GM12878 (cell line): Measurements from ENCODE around the gene ANAPC15. TPM values are rescaled to one million over a fixed set of nuclear protein-coding genes. Genes with fewer than 3 reads are reported as not detected.

ENCODE experiments used
- ATAC-seq: fragments of 200-7000 bp; cut with Tn5 transposase; 3 replicates; pipeline ENCODE4 v1.9.1; 2020; ENCODE audit warnings: mild to moderate bottlenecking, moderate library complexity
- BruUV-seq: library from RNA; stranded (reverse); fragments of 400-500 nt; replicated peaks from 2 replicates; lab custom pipeline; 2021; lab: Mats Ljungman, UMichigan
- CTCF ChIA-PET: fragments of 300-600 bp; sonication (Branson Sonifier 250); formaldehyde crosslinking; extraction: SDS; loops from one replicate; lab custom pipeline; 2021; ENCODE audit warnings: inconsistent platforms; lab: Yijun Ruan, JAX
- POLR2A ChIA-PET: fragments of 350-600 bp; formaldehyde crosslinking; extraction: SDS; loops from one replicate; lab custom pipeline; 2021; ENCODE audit warnings: inconsistent platforms; lab: Charles Lee
- RAD21 ChIA-PET: fragments of 300-600 bp; sonication (Branson Sonifier 250); formaldehyde crosslinking; loops from one replicate; lab custom pipeline; 2023; ENCODE audit warnings: antibody characterized with exemption; ENCODE audit not compliant: unreplicated experiment; lab: Charles Lee
- SMC1A ChIA-PET: fragments of 300-600 bp; sonication (Branson Sonifier 250); formaldehyde crosslinking; loops from one replicate; lab custom pipeline; 2023; ENCODE audit not compliant: unreplicated experiment, uncharacterized antibody; lab: Charles Lee
- DNase-seq: peaks from one replicate; pipeline ENCODE4 v3.0.0-alpha.2; 2011; ENCODE audit warnings: low read depth, low spot score
- FAIRE-seq: peaks from 3 replicates; lab custom pipeline; 2011; peaks lifted over from hg19 to GRCh38; lab: Jason Lieb, UNC
- H2AFZ ChIP-seq: 2 replicates; pipeline ENCODE4 v1.6.0; 2011; ENCODE audit warnings: low read depth, low read length, control low read depth; ENCODE audit not compliant: control insufficient read depth
- H3K27ac ChIP-seq: 2 replicates; pipeline ENCODE4 v1.5.1; 2011; ENCODE audit warnings: control low read depth; ENCODE audit not compliant: control insufficient read depth, insufficient read depth
- H3K27me3 ChIP-seq, 2 experiments: replicated peaks in 1 of 2; 2 replicates each; pipeline versions ENCODE4 v1.6.0 to v1.6.1; 2011; ENCODE audit warnings: low read length in 1 of 2; ENCODE audit not compliant: control insufficient read depth in 2 of 2, insufficient read depth in 2 of 2
- H3K36me3 ChIP-seq, 2 experiments: 2 replicates each; pipeline ENCODE4 v1.5.1; 2011; ENCODE audit warnings: low read length in 1 of 2; ENCODE audit not compliant: control insufficient read depth in 2 of 2, insufficient read depth in 2 of 2
- H3K4me1 ChIP-seq: 2 replicates; pipeline ENCODE4 v1.6.1; 2011; ENCODE audit warnings: mild to moderate bottlenecking, low read length, moderate library complexity, mixed read lengths; ENCODE audit not compliant: control insufficient read depth, insufficient read depth
- H3K4me2 ChIP-seq: 2 replicates; pipeline ENCODE4 v1.6.0; 2011; ENCODE audit warnings: control low read depth; ENCODE audit not compliant: control insufficient read depth, insufficient read depth
- H3K4me3 ChIP-seq: fragments of 200-600 bp; sonication (generic); 2 replicates; pipeline ENCODE4 v1.5.1; 2016
- H3K79me2 ChIP-seq: 2 replicates; pipeline ENCODE4 v1.6.0; 2011; ENCODE audit warnings: low read length; ENCODE audit not compliant: control insufficient read depth, insufficient read depth
- H3K9ac ChIP-seq: 2 replicates; pipeline ENCODE4 v1.8.0; 2011; ENCODE audit warnings: low read length, control low read depth, mixed read lengths; ENCODE audit not compliant: control insufficient read depth, insufficient read depth
- H3K9me3 ChIP-seq: replicated peaks from 3 replicates; pipeline ENCODE4 v1.5.1; 2011; ENCODE audit warnings: mild to moderate bottlenecking, low read length; ENCODE audit not compliant: control insufficient read depth, insufficient read depth
- H4K20me1 ChIP-seq: 2 replicates; pipeline ENCODE4 v1.6.0; 2011; ENCODE audit not compliant: control insufficient read depth, insufficient read depth
- CBX3 ChIP-seq: fragments of 200-600 bp; sonication (generic); IDR thresholded peaks from 2 replicates; pipeline ENCODE4 v1.6.1; 2016; ENCODE audit warnings: low read depth, borderline replicate concordance
- CEBPB ChIP-seq, 2 experiments: fragments of 150-350 bp in 1 of 2; IDR thresholded peaks; 2 replicates each; pipeline ENCODE4 v1.6.1; 2012 to 2014; ENCODE audit warnings: low read depth in 2 of 2, low read length in 2 of 2, borderline replicate concordance in 1 of 2, inconsistent platforms in 1 of 2
- MYC ChIP-seq: IDR thresholded peaks from 2 replicates; pipeline ENCODE4 v1.6.1; 2011; ENCODE audit warnings: mild to moderate bottlenecking, low read length, moderate library complexity, inconsistent platforms; ENCODE audit not compliant: insufficient read depth, insufficient replicate concordance, insufficient read length, severe bottlenecking
- NFXL1 ChIP-seq: fragments of 450-650 bp; IDR thresholded peaks from 2 replicates; pipeline ENCODE4 v1.6.1; 2017; ENCODE audit warnings: antibody characterized with exemption, mild to moderate bottlenecking, borderline replicate concordance
- PAX5 ChIP-seq: IDR thresholded peaks from 2 replicates; pipeline ENCODE4 v1.6.1; 2011; ENCODE audit warnings: low read depth, low read length, borderline replicate concordance
- PML ChIP-seq: IDR thresholded peaks from 2 replicates; pipeline ENCODE4 v1.6.1; 2012; ENCODE audit warnings: low read length, inconsistent platforms
- RAD21 ChIP-seq: IDR thresholded peaks from 2 replicates; pipeline ENCODE4 v1.6.1; 2011; ENCODE audit warnings: mild to moderate bottlenecking, low read depth, low read length, moderate library complexity; ENCODE audit not compliant: insufficient read depth
- RELA ChIP-seq: fragments of 450-650 bp; IDR thresholded peaks from 2 replicates; pipeline ENCODE4 v1.8.0; 2014; ENCODE audit warnings: borderline replicate concordance; ENCODE audit not compliant: partially characterized antibody
- SIN3A ChIP-seq: IDR thresholded peaks from 2 replicates; pipeline ENCODE4 v1.6.1; 2012; ENCODE audit warnings: low read depth, low read length, improper control_type of control experiment
- SPI1 ChIP-seq: IDR thresholded peaks from 2 replicates; pipeline ENCODE4 v1.6.1; 2011; ENCODE audit warnings: low read depth, mild to moderate bottlenecking, low read length, moderate library complexity, borderline replicate concordance; ENCODE audit not compliant: insufficient read depth
- SREBF2 ChIP-seq: IDR thresholded peaks from 2 replicates; pipeline ENCODE4 v1.6.1; 2012; ENCODE audit warnings: mild to moderate bottlenecking, low read length
- SRF ChIP-seq, 2 experiments: IDR thresholded peaks; 2 replicates each; pipeline ENCODE4 v1.6.1; 2011; ENCODE audit warnings: low read depth in 2 of 2, low read length in 2 of 2, mild to moderate bottlenecking in 1 of 2, moderate library complexity in 1 of 2
- STAT1 ChIP-seq: fragments of 450-650 bp; conservative IDR thresholded peaks from 2 replicates; pipeline ENCODE4 v1.6.1; 2014; ENCODE audit warnings: antibody characterized with exemption, mild to moderate bottlenecking
- STAT3 ChIP-seq: IDR thresholded peaks from 2 replicates; pipeline ENCODE4 v1.6.1; 2011; ENCODE audit warnings: low read depth, low read length, improper control_type of control experiment
- SUPT20H ChIP-seq: IDR thresholded peaks from 2 replicates; pipeline ENCODE4 v1.6.1; 2011; ENCODE audit warnings: low read depth, mild to moderate bottlenecking, low read length, moderate library complexity, borderline replicate concordance; ENCODE audit not compliant: control insufficient read depth
- TCF7 ChIP-seq: IDR thresholded peaks from 2 replicates; pipeline ENCODE4 v1.6.1; 2014; ENCODE audit warnings: antibody characterized with exemption, borderline replicate concordance
- ZZZ3 ChIP-seq: IDR thresholded peaks from 2 replicates; pipeline ENCODE4 v1.6.1; 2011; ENCODE audit warnings: low read depth; ENCODE audit not compliant: control insufficient read depth, insufficient read length
- WGBS: methylation state at CpG from one replicate; pipeline ENCODE4 v1.1.6; 2016; ENCODE audit warnings: low lambda C conversion rate; ENCODE audit not compliant: insufficient replicate concordance, insufficient coverage; ENCODE audit errors: missing lambda C conversion rate; 5-methylcytosine and 5-hydroxymethylcytosine counted together
- in situ Hi-C: fragments of 300-500 bp; cut with MboI; formaldehyde crosslinking; loops from 9 replicates; pipeline ENCODE4 v1.14.3; 2018; ENCODE audit warnings: mixed read lengths
- intact Hi-C: fragments of 100-400 bp; cut with micrococcal nuclease; formaldehyde crosslinking; loops from one replicate; pipeline ENCODE4 v1.14.2; 2022; ENCODE audit not compliant: unreplicated experiment
- polyA plus RNA-seq, 11 experiments: library from polyadenylated mRNA; depleted of rRNA in 4 of 11; unstranded in 6 of 11; stranded (reverse) in 5 of 11; fragments of >200 nt; fragmentation: Nextera tagmentation in 4 of 11; fragmentation: Illumina TruSeq in 1 of 11; extraction: Ambion mirVana in 4 of 11; extraction: Trizol in 1 of 11; gene quantifications; 1 replicate in 1 of 11; 2 replicates in 10 of 11; pipeline versions ENCODE4 v1.2.1 to v1.2.3, GENCODE V29; 2011 to 2016; ENCODE audit warnings: inconsistent platforms in 2 of 11, missing spikeins in 2 of 11, low read depth in 1 of 11
- total RNA-seq, 4 experiments: library from RNA; depleted of rRNA in 3 of 4; stranded (reverse); fragments of >200 nt in 3 of 4; fragmentation: Illumina TruSeq in 1 of 4; extraction: Trizol in 1 of 4; gene quantifications; 2 replicates each; pipeline versions ENCODE4 v1.2.1 to v1.2.3, GENCODE V29; 2013 to 2021
- TF ChIP-seq, protein P1 (sequence below): fragments of 450-650 bp; IDR thresholded peaks from 2 replicates; pipeline ENCODE4 v1.6.1; 2016; ENCODE audit warnings: mild to moderate bottlenecking
- TF ChIP-seq, protein P2 (sequence below): IDR thresholded peaks from 2 replicates; pipeline ENCODE4 v1.6.1; 2012; ENCODE audit warnings: low read depth, low read length, improper control_type of control experiment
- TF ChIP-seq, protein P3 (sequence below): fragments of 450-650 bp; IDR thresholded peaks from 2 replicates; pipeline ENCODE4 v1.6.1; 2017; ENCODE audit warnings: mild to moderate bottlenecking

The ANAPC15 gene
- total and polyA plus RNA-seq, 10 of the 15 experiments (the other 5 are each of a cell fraction or from before 2014, with no cell fraction given), result 83.4 to 372 (median 103) TPM

DNA sequence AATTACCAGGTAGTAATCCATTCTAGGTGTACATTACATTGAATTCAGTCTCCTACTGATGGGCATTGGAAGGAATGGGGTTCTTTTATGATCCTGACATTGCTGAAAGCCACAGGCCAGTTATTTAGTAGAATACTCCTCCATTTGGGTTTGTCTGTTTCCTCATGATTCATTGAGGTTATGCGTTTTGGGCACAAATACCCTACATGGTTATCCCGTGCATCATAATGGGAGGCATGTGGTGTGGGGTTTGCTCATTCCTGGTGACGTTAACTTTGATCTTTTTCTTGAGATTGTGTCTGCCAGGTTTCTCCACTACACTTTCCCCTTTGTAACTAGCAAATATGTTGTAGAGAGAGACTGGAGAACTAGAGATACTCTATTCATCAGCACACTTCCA is 28.6 kb upstream of the ANAPC15 start (continued):
- TF ChIP-seq, protein P1, sequence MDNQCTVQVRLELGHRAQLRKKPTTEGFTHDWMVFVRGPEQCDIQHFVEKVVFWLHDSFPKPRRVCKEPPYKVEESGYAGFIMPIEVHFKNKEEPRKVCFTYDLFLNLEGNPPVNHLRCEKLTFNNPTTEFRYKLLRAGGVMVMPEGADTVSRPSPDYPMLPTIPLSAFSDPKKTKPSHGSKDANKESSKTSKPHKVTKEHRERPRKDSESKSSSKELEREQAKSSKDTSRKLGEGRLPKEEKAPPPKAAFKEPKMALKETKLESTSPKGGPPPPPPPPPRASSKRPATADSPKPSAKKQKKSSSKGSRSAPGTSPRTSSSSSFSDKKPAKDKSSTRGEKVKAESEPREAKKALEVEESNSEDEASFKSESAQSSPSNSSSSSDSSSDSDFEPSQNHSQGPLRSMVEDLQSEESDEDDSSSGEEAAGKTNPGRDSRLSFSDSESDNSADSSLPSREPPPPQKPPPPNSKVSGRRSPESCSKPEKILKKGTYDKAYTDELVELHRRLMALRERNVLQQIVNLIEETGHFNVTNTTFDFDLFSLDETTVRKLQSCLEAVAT, result no peak
- TF ChIP-seq NFXL1 (no peak), PAX5 (no peak), CBX3 (no peak)

DNA sequence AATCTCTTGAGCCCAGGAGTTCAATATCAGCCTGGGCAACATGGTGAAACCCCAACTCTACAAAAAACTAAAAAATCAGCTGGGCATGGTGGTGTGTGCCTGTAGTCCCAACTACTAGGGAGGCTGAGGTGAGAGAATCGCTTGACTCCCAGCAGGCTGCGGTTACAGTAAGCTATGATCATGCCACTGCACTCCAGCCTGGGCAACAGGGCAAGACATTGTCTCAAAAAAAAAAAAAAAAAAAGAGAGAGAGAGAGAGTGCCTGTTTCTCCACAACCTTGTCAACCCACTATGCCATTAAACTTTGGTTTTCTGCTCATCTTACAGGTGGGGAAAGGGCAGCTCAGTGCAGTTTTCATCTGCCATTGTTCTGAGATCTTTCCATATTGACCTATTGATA is 28.2 kb upstream of the ANAPC15 start:
- POLR2A ChIA-PET, result no interaction called here
- H4K20me1 ChIP-seq, result no peaks in the 10 kb centered on the region
- CTCF ChIA-PET, result interaction anchor here (1.0 to 2.1 kb wide), 2 partner anchors 49 to 116 kb away, joined by 3 to 5 read pairs; no protein-coding TSS in a partner anchor
- RAD21 ChIA-PET, result no interaction called here
- no peak for FAIRE-seq
- in situ Hi-C loops, result loop anchor here (5.0 kb wide), 1 partner anchor 118 kb away; no protein-coding TSS in a partner anchor
- peaks cover 2% of the 10 kb centered on the region; the same call in 1 of the 3 replicates for H3K9me3 ChIP-seq
- H3K27me3 ChIP-seq, result no peaks in the 10 kb centered on the region; a peak in 1 of 4 replicates
- H3K4me1 ChIP-seq, result no peaks in the 10 kb centered on the region
- ATAC-seq, result no peak
- no peak for DNase-seq
- H3K4me3 ChIP-seq, result no peak overlapping the region
- H3K4me2 ChIP-seq, result no peak overlapping the region
- no peak overlapping the region for H3K27ac ChIP-seq
- TF ChIP-seq ZZZ3 (no peak), SPI1 (no peak), STAT3 (no peak), RAD21 (no peak), TCF7 (no peak), CEBPB (IDR thresholded peaks at IDR 0.05; ENCODE audit: borderline replicate concordance in 1 of 2, low read depth in 2 of 2, low read length in 2 of 2) (no peak), SRF (IDR thresholded peaks at IDR 0.05; ENCODE audit: low read depth in 2 of 2, low read length in 2 of 2) (no peak), SUPT20H (no peak), MYC (no peak), RELA (no peak), PML (no peak), SIN3A (no peak), STAT1 (no peak), SREBF2 (no peak)
- TF ChIP-seq, protein P2, sequence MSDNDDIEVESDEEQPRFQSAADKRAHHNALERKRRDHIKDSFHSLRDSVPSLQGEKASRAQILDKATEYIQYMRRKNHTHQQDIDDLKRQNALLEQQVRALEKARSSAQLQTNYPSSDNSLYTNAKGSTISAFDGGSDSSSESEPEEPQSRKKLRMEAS, result no peak
- TF ChIP-seq, protein P3, sequence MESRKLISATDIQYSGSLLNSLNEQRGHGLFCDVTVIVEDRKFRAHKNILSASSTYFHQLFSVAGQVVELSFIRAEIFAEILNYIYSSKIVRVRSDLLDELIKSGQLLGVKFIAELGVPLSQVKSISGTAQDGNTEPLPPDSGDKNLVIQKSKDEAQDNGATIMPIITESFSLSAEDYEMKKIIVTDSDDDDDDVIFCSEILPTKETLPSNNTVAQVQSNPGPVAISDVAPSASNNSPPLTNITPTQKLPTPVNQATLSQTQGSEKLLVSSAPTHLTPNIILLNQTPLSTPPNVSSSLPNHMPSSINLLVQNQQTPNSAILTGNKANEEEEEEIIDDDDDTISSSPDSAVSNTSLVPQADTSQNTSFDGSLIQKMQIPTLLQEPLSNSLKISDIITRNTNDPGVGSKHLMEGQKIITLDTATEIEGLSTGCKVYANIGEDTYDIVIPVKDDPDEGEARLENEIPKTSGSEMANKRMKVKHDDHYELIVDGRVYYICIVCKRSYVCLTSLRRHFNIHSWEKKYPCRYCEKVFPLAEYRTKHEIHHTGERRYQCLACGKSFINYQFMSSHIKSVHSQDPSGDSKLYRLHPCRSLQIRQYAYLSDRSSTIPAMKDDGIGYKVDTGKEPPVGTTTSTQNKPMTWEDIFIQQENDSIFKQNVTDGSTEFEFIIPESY, result no peak
- SMC1A ChIA-PET, result interaction anchor here (1.1 to 1.4 kb wide), 2 partner anchors 115 to 163 kb away, joined by 5 to 6 read pairs; no protein-coding TSS in a partner anchor
- H3K79me2 ChIP-seq, result no peaks in the 10 kb centered on the region
- no peak overlapping the region for H2AFZ ChIP-seq
- H3K9ac ChIP-seq, result no peak overlapping the region
- intact Hi-C loops, result loop anchor here (5.0 kb wide), 1 partner anchor 292 kb away; the partner anchor contains the start of gene CLPB
- WGBS, result 57% methylated on average over 2 of the region's 2 CpGs
- no TSS peak for BruUV-seq
- no peaks in the 10 kb centered on the region for H3K36me3 ChIP-seq
